Activated CD4-positive, alpha-beta T cell treated with anti-CD3 and anti-CD28 coated beads, Interleukin-2, amount 50 U/mL, for 4 hours (primary cell): ENCODE measurements around the gene C20orf204.

Experiments
- DNase-seq, 2 experiments: peaks; one replicate each; pipeline ENCODE4 v3.0.0-alpha.2; 2020

Gene C20orf204

DNA sequence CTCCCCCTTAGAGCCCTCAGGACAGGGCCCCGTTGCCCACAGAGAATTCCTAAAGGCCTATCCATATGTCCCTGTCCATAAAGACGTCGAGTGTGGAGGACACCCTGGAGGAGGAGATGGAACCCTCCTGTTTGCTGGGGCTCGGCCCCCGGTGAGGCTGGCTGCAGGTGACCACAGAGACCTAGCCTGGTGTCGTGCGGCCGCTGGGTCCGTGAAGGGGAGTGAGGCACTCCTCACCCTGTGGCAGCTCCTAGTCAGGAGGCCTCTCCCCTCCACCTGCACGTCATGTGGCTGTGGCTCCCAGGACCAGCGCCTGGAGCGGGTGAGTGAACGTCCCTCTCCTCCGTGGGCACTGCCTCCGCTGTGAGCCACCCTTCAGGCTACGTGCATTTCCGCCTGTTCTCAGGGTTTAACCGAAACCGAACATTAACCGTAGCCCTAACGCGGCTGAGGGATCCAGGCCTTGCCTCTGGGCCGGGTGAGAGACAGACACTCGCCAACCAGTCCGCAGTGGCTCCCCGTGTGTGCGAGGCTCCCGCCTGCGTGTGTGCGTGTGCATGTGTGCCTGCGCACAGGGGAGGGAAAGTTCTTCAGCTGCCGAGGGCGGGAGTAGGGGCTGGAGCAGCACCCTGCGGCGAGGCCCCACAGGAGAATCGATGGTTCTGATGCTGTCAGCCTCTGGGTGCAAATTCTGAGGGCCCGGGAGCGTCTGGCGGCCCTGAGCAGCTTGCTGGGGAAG, 21.1 kb downstream of the C20orf204 start:
- no peak for DNase-seq

DNA sequence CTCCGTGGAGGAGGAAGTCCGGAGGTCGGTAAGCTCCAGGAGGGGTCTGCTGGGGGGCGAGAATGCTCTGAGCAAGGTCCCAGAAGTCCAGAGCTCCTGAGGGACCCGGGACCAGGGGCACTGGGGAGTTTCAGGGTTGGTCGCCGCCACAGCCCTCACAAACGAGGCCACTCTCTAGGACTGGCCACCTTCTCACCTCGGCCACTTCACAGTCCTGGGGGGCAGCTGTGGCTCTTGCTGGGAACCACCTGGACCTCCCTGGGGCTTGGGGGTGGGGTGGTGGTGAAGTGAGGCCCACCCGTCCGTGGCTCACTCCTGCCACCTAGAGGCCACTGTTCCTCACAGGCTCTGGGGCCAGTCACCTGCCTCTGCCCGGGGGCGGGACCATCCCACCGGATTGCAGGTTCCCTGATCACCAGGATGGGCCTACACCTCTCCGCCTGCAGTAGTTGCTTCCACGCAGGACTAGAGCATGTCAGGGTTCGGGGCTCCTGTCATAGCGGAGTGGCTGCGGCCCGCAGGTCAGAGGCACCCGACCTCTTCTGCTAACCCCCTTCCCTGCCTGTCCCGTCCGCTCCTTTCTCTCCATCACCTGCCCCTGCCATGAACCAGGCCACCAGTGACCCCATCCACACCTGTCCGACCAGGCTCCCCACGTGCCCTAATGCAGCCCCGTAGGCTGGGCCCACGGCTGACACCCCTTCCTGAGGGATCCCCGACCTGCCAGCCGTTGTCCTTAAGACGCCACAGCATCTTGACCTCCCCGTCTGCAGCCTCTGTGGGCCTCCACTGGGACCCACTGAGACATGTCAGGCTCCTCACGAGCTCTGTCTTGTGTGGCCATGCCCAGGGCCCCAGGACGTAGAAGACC, 21.9 kb downstream of the C20orf204 start:
- DNase-seq, result peak; percentile 81 to 83

DNA sequence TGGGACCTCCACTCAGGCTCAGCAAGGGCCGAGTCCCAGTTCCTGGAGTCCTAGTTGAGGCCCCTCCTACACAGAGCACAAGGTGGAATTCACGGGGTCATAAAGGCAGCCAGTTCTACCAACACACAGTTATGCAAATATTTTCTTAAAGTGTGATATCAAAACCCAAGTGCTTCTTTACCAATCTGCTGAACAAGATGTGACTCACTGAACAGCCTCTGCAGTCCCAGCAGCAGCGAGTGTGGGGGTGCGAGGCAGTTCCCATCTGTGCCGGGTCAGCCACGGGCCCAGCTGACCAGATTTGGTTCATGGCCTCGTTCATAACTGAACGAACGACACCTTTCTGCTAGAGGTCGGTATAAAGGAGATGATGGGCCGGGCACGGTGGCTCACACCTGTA, 22.6 kb downstream of the C20orf204 start:
- no peak for DNase-seq

DNA sequence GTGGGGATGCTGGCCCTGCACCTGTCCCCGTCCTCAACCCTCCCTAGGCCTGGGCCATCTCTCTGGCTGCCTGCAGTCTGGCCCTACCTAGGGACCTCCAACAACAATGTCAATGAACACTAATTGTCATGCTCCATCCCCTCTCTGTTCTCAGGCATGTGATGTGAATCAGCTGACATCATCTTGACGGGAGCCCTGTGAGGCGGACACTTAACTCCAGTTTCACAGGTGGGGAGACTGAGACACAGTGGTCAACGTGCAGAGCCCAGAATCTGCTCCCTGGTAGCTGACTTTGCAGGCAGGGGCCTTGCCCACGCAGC, 26.3 kb downstream of the C20orf204 start:
- no peak for DNase-seq

DNA sequence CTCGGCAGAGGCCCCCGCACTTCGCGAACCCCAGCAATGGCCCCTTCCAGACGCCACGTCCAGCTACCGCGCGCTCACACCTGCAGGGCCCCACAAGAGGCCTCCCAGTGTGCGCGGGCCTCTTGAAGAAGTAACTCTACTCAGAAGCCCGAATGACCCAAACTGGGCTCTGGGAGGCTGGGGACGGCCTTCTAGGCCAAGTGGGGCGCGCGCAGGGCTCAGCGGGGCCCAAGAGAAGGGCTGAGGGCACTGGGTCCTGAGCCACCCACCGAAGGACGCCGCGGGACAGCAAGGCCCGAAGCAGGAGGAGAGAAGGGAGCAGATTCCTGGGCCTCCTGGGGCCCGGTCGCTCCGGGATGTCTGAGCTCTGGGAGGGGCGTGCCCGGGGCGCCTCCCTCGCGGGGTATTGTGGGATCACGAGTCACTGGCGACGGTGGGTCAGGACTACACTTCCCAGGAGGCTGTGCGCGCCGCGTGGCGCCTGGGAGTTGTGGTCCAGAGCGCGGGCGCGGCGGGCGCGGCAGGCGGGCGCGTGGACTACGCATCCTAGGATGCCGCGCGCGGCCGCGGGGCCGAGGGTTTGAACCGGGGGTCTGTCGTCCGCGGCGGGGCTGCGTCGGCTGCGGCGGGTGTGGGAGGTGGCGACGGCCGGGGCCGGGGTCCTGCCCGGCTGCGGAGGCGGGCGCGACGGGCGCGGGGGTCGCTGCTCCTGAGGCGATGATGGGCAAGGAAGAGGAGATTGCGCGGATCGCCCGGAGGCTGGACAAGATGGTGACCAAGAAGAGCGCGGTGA, 26.8 kb downstream of the C20orf204 start, which contains the start of gene TCEA2:
TCEA2 (plus strand) TSS at position 603 of the 793 bp plus-strand sequence; CDS start at position 718, 115 bp downstream.
- peak; percentile 94 to 95 for DNase-seq

DNA sequence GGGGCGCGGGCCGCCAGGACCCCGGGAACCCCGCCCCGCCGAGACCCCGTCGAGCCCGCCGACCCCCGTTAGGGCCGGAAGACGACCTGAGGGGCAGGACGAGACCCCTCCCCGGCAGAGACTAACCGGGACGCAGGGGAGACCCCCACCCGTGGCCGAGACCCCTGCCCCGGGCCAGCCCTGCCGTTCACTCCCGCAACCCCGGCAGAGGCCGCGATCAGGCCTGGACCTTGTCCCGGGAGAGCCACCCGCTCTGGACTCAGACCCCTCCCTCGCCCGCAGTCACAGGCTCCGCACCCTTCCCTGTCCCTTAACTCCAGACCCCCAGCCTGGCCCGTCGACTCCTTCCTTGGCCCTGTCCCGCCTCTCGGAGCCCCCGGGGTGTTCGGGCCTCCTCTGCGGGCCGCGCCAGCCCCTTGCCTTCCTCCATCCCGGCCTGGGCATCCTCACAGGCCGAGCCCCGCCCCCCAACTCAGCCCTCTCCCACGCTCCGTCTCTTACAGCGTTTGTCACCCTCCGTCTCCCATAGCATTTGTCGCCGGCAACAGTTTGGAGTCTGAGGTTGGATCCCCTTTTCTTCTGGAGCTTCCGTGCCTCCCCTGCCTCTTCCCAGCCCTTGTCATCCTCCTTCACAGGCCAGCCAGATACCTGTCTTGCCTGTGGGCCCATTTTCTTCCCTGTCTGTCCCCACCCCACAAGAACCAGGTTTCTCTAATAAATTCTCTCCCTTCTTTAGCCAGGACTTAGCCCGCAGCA, 27.6 kb downstream of the C20orf204 start:
- DNase-seq, result peak in 1 of 2 experiments; percentile 34

DNA sequence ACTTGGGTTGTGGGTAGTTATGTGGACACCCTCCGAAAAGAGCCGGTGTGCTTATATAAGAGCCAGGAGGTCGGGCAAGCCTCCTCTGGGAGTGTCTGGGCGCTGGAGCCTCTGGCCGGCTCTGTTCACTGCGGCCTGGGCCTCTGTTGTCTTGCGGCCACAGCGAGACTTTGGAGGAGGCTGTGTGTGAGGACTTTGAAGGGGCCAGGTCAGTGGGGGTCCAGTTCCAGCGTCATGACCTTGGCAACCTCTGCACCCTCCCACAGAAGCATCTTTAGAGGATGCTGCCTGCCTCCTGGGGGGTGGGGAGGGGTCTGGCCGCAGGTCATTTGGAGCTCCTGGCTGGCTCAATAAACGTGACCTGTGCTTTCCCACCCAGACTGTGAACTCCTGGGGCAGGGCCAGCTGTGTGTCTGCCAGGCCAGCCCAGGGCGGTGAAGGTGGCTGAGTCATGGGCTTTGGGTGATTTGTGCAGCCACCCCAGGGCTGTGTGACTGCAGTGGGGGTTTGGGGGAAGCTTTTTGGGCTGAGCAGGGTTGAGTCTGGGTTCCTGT, 28.2 kb downstream of the C20orf204 start:
- no peak for DNase-seq

DNA sequence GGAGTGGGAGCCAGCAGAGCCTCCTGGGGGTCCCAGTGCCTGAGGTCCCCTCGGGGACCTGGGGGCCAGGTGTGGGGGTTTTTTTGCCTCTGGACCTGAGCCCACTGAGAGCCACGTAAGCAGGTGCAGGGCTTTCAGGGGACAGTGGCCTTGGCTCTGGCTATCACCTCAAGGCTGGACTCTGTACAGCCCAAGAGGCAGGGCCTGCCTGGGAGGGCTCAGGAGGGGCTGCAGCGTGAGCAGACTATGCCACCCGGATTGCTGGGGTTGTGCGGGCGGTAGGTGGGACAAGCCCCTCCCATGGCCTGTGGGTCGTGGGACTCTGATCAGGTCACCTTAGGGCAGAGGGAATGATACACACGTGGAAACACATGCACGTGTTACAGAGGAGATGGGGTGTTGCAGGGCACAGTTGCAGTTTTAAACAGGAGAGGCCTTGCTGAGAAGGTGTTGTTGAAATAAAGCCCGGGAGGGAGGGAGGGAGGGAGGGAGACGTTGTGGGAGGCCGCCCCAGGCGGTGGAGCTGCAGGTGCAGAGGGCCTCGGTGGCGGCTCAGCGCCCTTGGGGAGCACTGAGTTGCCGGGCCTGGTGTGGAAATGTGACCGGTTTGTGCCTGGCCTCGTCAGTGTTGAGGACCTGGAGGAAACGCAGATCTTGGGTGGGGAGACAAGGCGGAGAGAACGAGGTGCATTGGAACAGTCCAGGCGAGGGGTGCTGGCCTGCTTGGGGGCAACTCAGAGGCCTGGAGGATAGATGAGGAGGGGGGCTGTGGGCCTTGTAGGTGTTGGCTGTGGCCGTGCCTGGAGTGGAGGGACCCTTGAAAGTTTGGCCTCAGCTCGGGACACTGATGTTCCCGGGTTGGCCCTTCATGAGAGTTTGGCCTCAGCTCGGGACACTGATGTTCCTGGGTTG, 29.3 kb downstream of the C20orf204 start:
- DNase-seq, result no peak

DNA sequence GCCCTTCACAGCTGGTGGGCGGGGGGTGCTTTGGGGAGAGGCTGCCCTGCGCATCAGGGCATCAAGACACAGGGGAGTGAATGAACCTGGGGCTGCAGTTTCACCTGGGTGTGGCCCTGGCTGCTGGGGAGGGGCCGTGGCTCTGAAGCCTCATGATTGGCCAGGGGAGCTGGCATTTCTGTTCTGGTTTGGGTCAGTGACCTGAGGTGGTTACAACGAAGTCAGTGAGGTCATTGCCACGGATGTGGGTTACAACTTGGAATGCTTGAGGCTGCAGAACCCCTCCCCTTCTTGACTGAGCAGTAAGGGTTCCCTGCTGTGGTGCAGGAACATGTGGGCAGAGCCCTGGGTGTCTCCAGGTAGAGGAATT, 30.0 kb downstream of the C20orf204 start:
- no peak for DNase-seq

DNA sequence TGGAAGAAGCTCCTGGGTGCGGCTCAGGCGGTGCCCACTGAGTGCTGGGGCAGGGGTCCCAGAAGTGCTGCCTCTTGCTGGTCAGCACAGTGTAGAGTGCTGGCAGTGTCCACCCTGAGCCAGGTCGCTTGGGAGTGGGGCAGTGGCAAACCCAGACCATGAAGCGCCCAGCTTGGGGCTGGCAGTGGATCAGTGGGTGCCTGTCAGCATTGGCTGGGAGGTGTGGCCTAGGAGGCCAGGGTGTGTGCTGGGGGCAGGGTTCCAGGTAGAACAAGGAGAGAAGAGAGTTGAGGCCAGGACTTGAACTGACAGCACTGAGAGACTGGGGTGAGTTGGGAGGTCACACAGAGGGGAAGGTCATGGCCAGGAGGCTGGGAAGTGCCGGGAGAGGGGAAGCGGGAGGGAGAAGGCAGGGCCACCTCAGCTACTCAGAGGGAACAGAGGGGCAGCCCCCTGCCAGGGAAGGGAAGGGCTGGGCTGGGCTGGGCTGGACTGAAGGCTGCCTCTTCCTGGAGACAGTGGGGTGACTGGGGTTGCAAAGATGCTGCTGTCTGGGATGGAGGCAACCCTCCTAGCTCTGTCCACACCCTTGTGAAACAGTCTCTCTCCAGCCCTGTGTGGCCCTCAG, 31.1 kb downstream of the C20orf204 start:
- no peak for DNase-seq

DNA sequence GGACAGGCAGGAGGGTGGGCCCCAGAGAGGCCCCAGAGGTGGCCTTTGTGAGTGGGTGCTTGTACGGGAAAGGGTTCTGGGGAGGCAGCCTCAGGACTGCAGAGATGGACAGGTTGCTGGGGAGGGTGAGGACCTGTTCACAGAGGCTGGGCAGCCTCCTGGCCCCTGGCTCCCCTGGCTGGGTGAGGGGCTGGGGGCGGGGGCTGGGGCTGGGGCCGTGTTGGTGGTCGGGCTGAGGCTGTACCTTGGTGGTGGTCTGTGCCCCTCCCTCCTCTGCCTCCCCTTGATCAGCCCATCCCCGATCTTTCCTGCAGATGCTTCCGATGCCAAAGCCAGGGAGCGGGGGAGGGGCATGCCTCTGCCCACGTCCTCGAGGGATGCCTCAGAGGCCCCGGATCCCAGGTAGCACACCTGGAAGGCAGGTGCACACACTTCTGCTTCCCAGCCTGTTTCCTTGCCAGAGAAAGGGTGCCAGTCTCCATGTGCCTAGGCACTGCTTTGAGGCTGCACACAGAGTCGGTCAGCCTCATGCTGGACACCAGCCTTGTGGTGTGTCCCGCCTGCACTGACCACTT, 31.8 kb downstream of the C20orf204 start:
- no peak for DNase-seq

DNA sequence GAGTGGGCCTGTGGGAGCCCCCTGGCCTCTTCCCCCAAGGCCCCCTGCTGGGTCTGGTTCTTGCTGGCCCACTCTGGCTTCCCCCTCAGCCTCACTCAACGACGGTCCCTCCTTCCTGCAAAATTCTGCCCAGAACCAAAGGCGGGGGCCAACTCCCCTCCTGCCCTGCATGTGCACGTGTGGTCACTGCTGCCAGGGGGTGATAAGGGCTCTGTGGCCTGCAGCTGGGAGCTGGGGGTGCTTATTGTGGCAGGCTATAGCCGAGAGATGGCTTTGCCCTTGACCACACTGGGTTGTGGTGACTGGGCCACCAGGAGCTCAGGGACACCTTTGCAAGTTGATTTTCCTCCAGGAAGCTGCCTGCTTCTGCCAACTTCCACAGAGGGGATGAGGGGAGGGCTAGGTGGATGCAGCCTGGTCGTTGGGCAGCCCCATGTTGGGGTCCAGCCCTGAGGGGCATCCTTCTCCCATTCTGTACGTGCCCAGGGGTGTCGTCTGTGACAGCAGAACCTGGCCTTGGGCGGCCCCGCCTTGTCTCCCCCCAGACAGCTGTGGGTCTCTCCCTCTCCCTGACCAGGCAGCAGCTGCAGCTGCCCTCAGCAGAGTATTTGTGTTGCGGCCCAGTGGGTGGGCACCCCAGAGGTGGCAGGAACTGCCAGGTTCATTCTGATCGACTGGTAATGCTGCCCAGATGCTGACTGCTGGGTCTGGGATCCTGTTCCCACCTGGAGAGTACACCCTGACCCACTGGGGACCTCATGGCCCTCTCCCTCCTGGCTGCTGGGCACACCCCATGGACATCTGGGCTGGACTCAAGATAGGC, 32.6 kb downstream of the C20orf204 start:
- no peak for DNase-seq

DNA sequence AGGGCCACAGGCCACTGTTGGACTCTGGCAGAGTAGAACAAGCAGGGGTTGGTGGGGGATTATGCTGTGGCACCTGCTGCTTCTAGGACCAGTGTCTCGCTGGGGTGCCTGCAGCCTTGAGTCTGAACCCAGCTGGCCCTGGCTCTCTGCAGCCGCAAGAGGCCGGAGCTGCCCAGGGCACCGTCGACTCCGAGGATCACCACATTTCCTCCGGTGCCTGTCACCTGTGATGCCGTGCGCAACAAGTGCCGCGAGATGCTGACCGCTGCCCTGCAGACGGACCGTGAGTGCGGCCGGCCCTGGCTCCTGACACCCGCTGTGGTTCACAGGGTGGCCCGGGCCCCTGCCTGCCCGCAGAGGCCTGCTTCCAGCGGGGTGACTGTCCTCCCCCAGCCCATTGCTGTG, 33.2 kb downstream of the C20orf204 start:
- no peak for DNase-seq

DNA sequence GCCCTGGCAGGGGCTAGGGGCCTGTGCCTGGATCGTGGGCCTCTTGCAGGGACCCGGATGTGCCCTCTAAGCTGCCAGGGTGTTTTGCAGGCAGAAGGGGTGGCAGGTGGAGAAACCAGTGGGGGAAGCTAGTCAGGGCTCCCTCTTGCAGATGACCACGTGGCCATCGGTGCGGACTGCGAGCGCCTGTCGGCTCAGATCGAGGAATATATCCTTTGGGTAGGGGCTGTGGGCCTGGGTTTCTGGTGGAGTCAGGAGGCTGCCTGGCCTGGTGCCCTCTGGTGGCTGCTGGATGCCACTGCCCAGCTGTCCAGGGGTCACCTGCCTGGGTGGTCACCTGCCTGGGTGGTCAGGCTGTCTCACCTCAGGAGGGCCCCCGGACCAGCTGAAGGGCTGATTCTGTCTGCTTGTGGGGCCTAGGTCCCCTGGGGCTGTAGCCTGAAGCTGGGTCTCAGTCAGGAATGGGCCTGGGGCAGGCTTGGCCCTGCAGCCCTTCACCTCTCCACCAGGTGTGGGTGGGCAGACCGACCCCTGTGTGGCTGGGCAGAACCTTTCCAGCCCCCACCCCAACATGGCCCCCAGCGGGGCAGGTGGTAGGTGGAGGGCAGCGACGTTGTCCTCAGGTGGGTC, 33.7 kb downstream of the C20orf204 start:
- no peak for DNase-seq

DNA sequence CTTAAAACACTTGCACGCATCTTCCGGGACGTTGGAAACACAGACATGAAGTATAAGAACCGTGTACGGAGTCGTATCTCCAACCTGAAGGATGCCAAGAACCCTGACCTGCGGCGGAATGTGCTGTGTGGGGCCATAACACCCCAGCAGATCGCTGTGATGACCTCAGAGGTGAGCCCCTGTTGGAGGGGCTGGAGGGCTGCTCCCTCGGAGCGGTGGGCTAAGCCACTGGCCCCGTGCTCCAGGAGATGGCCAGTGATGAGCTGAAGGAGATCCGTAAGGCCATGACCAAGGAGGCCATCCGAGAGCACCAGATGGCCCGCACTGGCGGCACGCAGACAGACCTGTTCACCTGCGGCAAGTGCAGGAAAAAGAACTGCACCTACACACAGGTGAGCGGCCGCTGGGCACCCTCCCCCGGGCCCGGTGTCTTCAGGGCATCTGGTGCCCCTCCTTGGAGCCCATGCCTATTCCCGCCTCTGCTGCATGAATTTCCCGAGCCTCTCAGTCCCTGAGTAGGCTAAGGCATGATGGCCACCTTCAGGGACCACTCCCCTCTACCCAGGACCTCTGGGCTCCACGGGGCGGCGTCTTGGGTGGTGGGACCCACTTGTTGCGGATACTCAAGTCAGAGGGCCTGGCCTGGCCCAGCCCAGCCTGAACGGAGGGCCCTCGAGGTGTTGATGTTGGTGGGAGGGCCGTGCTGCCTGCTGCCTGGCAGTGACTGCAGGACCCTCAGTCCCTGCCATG, 34.4 kb downstream of the C20orf204 start:
- no peak for DNase-seq

DNA sequence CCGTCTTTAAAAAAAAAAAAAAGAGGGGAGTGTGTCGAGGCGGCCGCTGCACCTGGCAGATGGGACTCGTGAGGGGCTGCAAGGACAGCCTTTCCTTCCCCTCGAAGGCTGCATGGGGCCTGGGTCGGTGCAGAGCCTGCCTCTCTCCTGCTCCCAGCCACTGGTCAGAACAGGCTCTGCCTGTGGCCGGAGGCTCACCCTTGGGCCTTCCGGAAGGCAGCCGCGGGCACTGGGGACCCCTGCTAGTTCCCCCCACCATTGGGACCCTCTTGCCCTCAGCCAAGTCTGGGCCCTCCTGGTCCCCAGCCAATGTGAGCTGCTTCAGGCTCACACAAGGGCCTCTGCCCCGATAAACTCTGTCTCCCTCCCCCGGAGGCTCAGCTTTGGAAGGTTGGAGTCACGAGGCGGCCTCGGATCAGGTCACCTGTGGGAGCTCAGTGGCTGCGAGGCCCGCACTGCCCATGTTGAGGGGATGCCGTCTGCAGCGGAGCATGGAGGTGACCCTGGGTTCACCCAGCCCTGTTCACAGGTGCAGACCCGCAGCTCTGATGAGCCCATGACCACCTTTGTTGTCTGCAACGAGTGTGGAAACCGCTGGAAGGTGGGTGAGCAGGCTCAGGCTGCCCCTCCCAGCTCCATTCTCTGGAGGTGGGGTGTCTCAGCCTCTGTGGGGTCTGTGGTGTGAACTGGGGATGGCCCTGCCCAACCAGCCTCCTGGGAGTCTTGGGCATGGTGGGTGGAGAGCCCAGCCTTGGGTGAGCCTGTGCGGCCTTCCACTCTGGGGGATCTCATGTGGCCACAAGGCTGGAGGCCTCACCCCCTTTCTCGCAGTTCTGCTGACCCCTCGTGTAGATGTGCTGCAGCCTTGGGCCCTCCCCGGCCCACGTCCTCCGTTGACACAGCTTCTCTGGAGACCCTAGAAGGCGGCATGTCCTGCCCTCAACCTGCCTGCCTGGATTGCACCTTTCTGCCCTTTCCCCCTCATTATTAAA, 35.7 kb downstream of the C20orf204 start:
- no peak for DNase-seq
